Epithelial cell of proximal tubule (primary cell): ENCODE results near the gene UBXN11. TPM values are rescaled to one million over a fixed set of nuclear protein-coding genes. Genes with fewer than 3 reads are reported as not detected.

Experiments used
- DNase-seq: peaks from one replicate; pipeline ENCODE4 v3.0.0-alpha.2; 2011; ENCODE audit warnings: low read depth
- H3K4me3 ChIP-seq: 2 replicates; pipeline ENCODE4 v1.5.1; 2011; ENCODE audit warnings: low read depth, mild to moderate bottlenecking, low read length
- total RNA-seq: library from RNA; depleted of rRNA; stranded (reverse); fragments of >200 nt; gene quantifications from 2 replicates; pipeline ENCODE4 v1.2.3, GENCODE V29; 2015
- TF ChIP-seq, protein P1 (sequence below): conservative IDR thresholded peaks from 2 replicates; pipeline ENCODE4 v1.5.1; 2012; ENCODE audit warnings: low read depth, mild to moderate bottlenecking, low read length

The UBXN11 gene
- total RNA-seq, 1 donor from 2014 or later = 3.8 TPM

DNA sequence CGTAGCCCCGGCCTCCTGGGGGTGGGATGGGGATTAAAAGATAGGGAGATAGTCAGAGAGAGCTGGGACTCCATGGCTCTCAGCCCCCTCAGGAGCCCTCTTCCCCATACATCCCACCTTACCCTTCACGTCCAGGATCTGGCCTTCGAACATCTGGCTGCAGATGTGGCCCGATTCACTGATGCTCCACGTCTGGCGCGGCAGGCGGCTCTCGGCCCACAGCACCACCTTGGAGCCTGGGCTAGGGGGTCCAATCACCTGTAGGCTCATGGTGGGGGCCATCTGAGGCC, 15.6 kb upstream of the UBXN11 start:
- TF ChIP-seq, protein P1, sequence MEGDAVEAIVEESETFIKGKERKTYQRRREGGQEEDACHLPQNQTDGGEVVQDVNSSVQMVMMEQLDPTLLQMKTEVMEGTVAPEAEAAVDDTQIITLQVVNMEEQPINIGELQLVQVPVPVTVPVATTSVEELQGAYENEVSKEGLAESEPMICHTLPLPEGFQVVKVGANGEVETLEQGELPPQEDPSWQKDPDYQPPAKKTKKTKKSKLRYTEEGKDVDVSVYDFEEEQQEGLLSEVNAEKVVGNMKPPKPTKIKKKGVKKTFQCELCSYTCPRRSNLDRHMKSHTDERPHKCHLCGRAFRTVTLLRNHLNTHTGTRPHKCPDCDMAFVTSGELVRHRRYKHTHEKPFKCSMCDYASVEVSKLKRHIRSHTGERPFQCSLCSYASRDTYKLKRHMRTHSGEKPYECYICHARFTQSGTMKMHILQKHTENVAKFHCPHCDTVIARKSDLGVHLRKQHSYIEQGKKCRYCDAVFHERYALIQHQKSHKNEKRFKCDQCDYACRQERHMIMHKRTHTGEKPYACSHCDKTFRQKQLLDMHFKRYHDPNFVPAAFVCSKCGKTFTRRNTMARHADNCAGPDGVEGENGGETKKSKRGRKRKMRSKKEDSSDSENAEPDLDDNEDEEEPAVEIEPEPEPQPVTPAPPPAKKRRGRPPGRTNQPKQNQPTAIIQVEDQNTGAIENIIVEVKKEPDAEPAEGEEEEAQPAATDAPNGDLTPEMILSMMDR = no peak

GRCh38 chr1:26321315-26322041, 15.0 kb upstream of the UBXN11 start:
- DNase-seq = no peak
- no peak overlapping the region for H3K4me3 ChIP-seq
- TF ChIP-seq, protein P1 = peak; percentile 85

More for the DNA sequence above, 15.6 kb upstream of the UBXN11 start:
- no peak overlapping the region for H3K4me3 ChIP-seq
- DNase-seq = no peak

DNA sequence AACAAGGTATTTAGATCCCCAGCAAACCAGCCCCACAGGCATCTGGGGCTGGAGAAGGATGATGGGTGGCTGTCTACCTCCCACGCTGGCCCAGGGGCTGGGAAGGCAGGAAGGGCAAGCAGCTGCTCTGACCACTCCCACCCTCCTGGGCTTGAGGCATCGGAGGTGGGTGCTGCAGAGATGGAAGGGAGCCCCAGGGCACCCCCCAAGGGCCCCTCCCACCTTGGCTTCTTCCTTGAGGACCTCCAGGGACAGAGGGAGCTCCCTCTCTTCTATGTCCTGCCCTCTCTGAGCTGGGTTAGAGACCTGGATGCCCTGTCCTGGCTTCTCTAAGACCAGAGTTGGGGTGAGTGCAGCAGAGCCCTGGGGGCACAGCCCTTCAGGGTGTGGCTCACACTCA, 14.5 kb upstream of the UBXN11 start:
- no peak for DNase-seq
- TF ChIP-seq, protein P1 = no peak
- H3K4me3 ChIP-seq = no peak overlapping the region

DNA sequence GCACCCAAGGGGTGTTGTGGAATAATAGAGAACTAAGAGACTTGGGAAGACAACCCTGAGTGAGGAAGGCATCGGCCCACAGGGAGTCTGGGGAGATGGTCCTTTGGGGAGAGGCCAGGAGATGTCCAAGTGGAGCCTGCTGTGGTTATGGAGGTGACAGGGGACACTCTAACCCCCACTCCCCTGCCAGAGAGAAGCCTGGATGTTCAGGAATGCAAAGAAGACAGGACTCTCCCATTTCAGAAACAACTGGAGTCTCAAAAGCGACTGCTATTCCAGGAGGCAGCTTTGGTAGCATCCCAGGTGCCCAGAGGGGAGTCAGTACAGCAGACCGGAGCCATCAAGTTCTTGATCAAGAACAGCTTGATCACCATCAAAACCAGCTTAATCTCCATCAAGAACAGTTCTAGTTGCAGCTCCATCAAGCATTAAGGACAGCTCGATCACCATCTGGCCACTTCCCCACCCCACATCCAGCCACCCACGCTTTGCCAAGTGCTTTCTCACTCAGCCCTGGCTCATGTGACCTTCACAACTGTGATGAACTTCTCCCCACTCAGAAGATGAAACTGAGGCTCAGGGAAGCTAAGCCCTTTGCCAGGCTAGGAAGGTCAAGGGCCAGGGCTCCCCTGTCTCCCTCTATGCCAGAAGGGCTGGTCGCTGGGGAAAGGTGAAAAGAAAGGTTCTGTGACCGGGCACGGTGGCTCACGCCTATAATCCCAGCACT, 12.1 kb upstream of the UBXN11 start:
- DNase-seq = no peak
- TF ChIP-seq, protein P1 = no peak
- no peak overlapping the region for H3K4me3 ChIP-seq

DNA sequence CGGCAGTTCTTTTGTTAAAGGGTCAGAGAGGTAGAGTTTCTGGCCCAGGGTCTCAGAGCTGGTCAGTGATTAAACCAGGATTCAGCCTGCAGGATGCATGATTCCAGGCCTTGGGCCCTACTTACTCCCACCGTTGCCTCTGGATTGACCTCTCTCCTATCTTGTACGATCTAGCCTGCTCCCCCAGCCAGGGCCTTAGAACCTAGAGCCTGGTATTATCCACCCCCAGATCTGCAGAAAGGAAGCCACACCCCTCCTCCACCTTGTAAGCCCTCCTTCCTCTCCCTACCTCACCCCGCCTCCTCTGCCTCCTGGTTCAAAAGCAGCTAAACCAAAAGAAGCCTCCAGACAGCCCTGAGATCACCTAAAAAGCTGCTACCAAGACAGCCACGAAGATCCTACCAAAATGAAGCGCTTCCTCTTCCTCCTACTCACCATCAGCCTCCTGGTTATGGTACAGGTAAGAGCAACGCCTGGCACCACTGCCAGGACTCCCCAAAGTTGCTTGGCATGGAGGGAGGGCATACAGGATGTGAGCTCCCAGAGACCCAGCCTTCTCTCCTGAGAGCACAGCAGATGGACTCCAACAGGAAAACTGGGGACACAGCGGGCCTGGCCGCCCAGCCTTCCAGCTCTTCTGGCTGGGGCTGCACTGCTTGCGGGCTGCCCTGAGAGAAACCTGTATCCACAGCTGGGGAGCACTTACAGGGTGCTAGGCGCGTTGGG, 11.3 kb upstream of the UBXN11 start, which contains the start of gene CD52:
TSS of gene CD52 (plus strand) at position 347 of the 726 bp plus-strand sequence. CDS start at position 407, 60 bp downstream.
- H3K4me3 ChIP-seq = no peak within 1 kb of the TSS
- DNase-seq = no peak
- TF ChIP-seq, protein P1 = no peak

DNA sequence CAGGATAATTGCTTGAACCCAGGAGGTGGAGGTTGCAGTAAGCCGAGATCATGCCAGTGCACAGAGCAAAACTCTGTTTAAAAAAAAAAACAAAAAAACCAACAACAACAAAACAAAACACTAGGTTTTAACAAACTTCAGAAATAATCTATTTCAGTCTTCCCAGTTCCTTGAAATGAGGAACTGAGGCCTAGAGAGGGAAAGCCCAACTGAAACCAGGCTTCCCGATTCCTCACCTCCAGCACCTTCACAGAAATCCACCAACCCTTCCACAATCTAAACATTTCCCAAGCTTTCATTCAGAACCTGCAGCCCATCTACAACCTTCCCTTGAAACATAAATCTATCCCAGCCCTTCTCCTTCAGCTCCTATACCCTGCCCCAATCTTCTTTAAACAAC, 10.7 kb upstream of the UBXN11 start:
- H3K4me3 ChIP-seq = no peak overlapping the region
- TF ChIP-seq, protein P1 = no peak
- DNase-seq = no peak
